CD4-positive, alpha-beta T cell (primary cell): ENCODE measurements around the gene TTC32. TPM values are rescaled to one million over a fixed set of nuclear protein-coding genes. Genes with fewer than 3 reads are reported as not detected.

Source experiments
- ATAC-seq: fragments of 200-7000 bp; cut with Tn5 transposase; one replicate; pipeline ENCODE4 v1.10.0; 2022; ENCODE audit warnings: mild to moderate bottlenecking; ENCODE audit not compliant: poor library complexity
- CTCF ChIA-PET: fragments of 350-600 bp; sonication (Branson Sonifier 250); formaldehyde crosslinking; loops from one replicate; lab custom pipeline; 2021; ENCODE audit warnings: antibody characterized with exemption, inconsistent platforms; lab: Charles Lee
- POLR2A ChIA-PET: fragments of 350-600 bp; sonication (Branson Sonifier 250); formaldehyde crosslinking; loops from one replicate; lab custom pipeline; 2021; ENCODE audit warnings: antibody characterized with exemption, inconsistent platforms; lab: Charles Lee
- DNase-seq, 14 experiments: peaks; one replicate each; pipeline ENCODE4 v3.0.0-alpha.2; 2013 to 2020; ENCODE audit warnings: mixed read lengths in 2 of 14
- H3K27ac ChIP-seq, 2 donors: one replicate each; pipeline versions ENCODE4 v1.5.1 to v1.7.0; 2013; ENCODE audit warnings: low read length in 2 of 2, low read depth in 1 of 2, mild to moderate bottlenecking in 1 of 2
- H3K27me3 ChIP-seq, 2 experiments: 1 replicate in 1 of 2; 2 replicates in 1 of 2; pipeline versions ENCODE4 v1.6.1 to v1.7.0; 2013; ENCODE audit warnings: low read length in 2 of 2, control low read depth in 1 of 2, mild to moderate bottlenecking in 1 of 2, moderate library complexity in 1 of 2; ENCODE audit not compliant: insufficient read depth in 2 of 2, control insufficient read depth in 1 of 2
- H3K36me3 ChIP-seq: one replicate; pipeline ENCODE4 v1.6.1; 2013; ENCODE audit warnings: low read length, control low read depth; ENCODE audit not compliant: insufficient read depth
- H3K4me1 ChIP-seq: one replicate; pipeline ENCODE4 v1.6.1; 2013; ENCODE audit warnings: low read length, control low read depth; ENCODE audit not compliant: insufficient read depth
- H3K4me3 ChIP-seq: one replicate; pipeline ENCODE4 v1.5.1; 2013; ENCODE audit warnings: mild to moderate bottlenecking, low read length, moderate library complexity
- H3K9me3 ChIP-seq, 2 experiments: 1 replicate in 1 of 2; 2 replicates in 1 of 2; pipeline versions ENCODE4 v1.6.1 to v1.7.0; 2013; ENCODE audit warnings: low read length in 2 of 2, mild to moderate bottlenecking in 2 of 2, control low read depth in 1 of 2, moderate library complexity in 1 of 2; ENCODE audit not compliant: control insufficient read depth in 1 of 2, insufficient read depth in 1 of 2
- H3K27ac Mint-ChIP-seq: one replicate; pipeline ENCODE4 v1.8.0; 2020; ENCODE audit warnings: mixed read lengths
- H3K27me3 Mint-ChIP-seq: one replicate; pipeline ENCODE4 v1.8.0; 2021; ENCODE audit warnings: mixed read lengths
- H3K36me3 Mint-ChIP-seq: one replicate; pipeline ENCODE4 v1.8.0; 2021; ENCODE audit warnings: low read depth, mixed read lengths
- H3K4me1 Mint-ChIP-seq: one replicate; pipeline ENCODE4 v1.8.0; 2021; ENCODE audit warnings: low read depth, mixed read lengths
- H3K4me3 Mint-ChIP-seq: one replicate; pipeline ENCODE4 v1.8.0; 2020; ENCODE audit warnings: mild to moderate bottlenecking, mixed read lengths
- H3K9me3 Mint-ChIP-seq: one replicate; pipeline ENCODE4 v1.8.0; 2020; ENCODE audit warnings: mixed read lengths
- intact Hi-C, 2 experiments: fragments of 100-400 bp; cut with DNase I in 1 of 2; cut with micrococcal nuclease in 1 of 2; formaldehyde crosslinking; loops; one replicate each; pipeline versions ENCODE4 v1.15.1 to v1.9.0; 2023 to 2025; cut with DNase I, micrococcal nuclease
- total RNA-seq, 174 experiments: library from RNA in 2 of 174; stranded (reverse) in 2 of 174; gene quantifications; one replicate each; pipeline ENCODE4 v1.2.3 and lab custom pipeline; 2021 to 2026
- TF ChIP-seq, protein P1 (sequence below): fragments of 200-600 bp; IDR thresholded peaks from one replicate; pipeline ENCODE4 v1.8.0; 2022; ENCODE audit warnings: antibody characterized with exemption, mild to moderate bottlenecking

TTC32 gene
- total RNA-seq, 2 experiments from 2014 or later, result 53.1 to 54.2 TPM

- Mint-ChIP-seq H3K27ac (no peak overlapping the region), H3K4me3 (no peak overlapping the region), H3K27me3 (peaks cover 8% of the 10 kb centered on the region), H3K36me3 (no peaks in the 10 kb centered on the region), H3K4me1 (peaks cover 8% of the 10 kb centered on the region), H3K9me3 (no peaks in the 10 kb centered on the region)
- Histone ChIP-seq H3K27me3 (no peaks in the 10 kb centered on the region), H3K4me3 (no peak overlapping the region), H3K4me1 (peaks cover 8% of the 10 kb centered on the region), H3K9me3 (no peaks in the 10 kb centered on the region), H3K27ac (no peak overlapping the region), H3K36me3 (no peaks in the 10 kb centered on the region)
- ATAC-seq (no peak), DNase-seq (no peak)
- intact Hi-C loops, result loop anchor here in 1 of 2 experiments (10.0 kb wide), 1 partner anchor 495 kb away; no protein-coding TSS in a partner anchor
- TF ChIP-seq, protein P1, sequence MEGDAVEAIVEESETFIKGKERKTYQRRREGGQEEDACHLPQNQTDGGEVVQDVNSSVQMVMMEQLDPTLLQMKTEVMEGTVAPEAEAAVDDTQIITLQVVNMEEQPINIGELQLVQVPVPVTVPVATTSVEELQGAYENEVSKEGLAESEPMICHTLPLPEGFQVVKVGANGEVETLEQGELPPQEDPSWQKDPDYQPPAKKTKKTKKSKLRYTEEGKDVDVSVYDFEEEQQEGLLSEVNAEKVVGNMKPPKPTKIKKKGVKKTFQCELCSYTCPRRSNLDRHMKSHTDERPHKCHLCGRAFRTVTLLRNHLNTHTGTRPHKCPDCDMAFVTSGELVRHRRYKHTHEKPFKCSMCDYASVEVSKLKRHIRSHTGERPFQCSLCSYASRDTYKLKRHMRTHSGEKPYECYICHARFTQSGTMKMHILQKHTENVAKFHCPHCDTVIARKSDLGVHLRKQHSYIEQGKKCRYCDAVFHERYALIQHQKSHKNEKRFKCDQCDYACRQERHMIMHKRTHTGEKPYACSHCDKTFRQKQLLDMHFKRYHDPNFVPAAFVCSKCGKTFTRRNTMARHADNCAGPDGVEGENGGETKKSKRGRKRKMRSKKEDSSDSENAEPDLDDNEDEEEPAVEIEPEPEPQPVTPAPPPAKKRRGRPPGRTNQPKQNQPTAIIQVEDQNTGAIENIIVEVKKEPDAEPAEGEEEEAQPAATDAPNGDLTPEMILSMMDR, result no peak
- ChIA-PET POLR2A (no interaction called here), CTCF (no interaction called here)
Observed at GRCh38 chr2:19860022-19860421, 41.8 kb downstream of the TTC32 start.

DNA sequence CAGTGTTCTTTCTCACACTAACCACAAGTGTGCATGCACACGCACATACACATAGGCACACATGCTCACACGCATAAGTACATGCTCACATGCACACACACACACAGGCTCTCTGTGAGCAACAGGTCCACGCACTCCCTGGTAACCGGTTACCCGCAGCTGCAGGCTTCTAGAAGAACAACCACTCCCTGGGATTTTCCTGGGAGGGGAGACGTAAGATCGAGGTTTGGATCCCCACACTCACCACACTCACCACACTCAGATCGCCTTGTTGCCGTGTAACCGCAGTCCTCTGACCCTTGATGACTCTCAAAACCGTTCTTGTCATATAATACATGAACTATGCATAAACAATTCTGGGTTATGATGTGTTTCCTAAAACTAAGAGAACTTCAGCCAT, 42.2 kb downstream of the TTC32 start:
- Mint-ChIP-seq H3K4me1 (peaks cover 8% of the 10 kb centered on the region), H3K4me3 (no peak overlapping the region), H3K36me3 (no peaks in the 10 kb centered on the region), H3K9me3 (no peaks in the 10 kb centered on the region), H3K27ac (no peak overlapping the region), H3K27me3 (peaks cover 9% of the 10 kb centered on the region)
- Histone ChIP-seq H3K9me3 (no peaks in the 10 kb centered on the region), H3K4me3 (no peak overlapping the region), H3K27ac (no peak overlapping the region), H3K4me1 (peaks cover 8% of the 10 kb centered on the region), H3K27me3 (no peaks in the 10 kb centered on the region), H3K36me3 (no peaks in the 10 kb centered on the region)
- TF ChIP-seq, protein P1, result no peak
- ChIA-PET CTCF (no interaction called here), POLR2A (no interaction called here)
- no peak for ATAC-seq
- intact Hi-C loops, result no loop called here
- no peak for DNase-seq

DNA sequence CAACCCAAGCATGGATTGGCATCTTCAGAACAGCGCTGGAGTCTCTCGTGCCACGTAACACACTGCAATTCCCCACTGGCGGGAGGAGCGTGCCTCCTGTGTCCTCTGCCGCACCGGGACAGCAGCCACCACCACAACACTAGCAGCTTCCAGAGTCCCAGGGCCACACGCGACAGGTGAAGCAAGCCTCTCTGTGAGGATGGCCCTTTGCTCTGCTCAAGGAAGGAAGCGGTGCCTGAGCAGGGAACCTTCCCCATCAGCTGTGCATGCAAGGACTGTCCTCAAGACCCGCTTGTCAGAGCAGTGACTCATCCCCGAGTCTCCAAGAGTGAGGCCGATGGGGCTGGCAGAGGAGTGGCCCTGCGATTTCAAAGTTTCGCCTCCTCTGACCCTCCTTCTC, 44.0 kb downstream of the TTC32 start:
- H3K4me1 Mint-ChIP-seq, result peaks cover under 1% of the 10 kb centered on the region
- H3K27me3 ChIP-seq, result no peaks in the 10 kb centered on the region
- no peaks in the 10 kb centered on the region for H3K4me1 ChIP-seq
- ATAC-seq (no peak), DNase-seq (no peak)
- intact Hi-C loops, result no loop called here
- H3K27ac ChIP-seq, result no peak overlapping the region
- no peaks in the 10 kb centered on the region for H3K36me3 Mint-ChIP-seq
- no peak overlapping the region for H3K4me3 Mint-ChIP-seq
- POLR2A ChIA-PET, result no interaction called here
- no peak overlapping the region for H3K27ac Mint-ChIP-seq
- TF ChIP-seq, protein P1, result no peak
- no peaks in the 10 kb centered on the region for H3K9me3 ChIP-seq
- no peaks in the 10 kb centered on the region for H3K36me3 ChIP-seq
- no peaks in the 10 kb centered on the region for H3K9me3 Mint-ChIP-seq
- H3K27me3 Mint-ChIP-seq, result peaks cover 9% of the 10 kb centered on the region
- H3K4me3 ChIP-seq, result no peak overlapping the region
- CTCF ChIA-PET, result no interaction called here
